ENCODE data around the gene KDM4C.

Gene KDM4C

DNA sequence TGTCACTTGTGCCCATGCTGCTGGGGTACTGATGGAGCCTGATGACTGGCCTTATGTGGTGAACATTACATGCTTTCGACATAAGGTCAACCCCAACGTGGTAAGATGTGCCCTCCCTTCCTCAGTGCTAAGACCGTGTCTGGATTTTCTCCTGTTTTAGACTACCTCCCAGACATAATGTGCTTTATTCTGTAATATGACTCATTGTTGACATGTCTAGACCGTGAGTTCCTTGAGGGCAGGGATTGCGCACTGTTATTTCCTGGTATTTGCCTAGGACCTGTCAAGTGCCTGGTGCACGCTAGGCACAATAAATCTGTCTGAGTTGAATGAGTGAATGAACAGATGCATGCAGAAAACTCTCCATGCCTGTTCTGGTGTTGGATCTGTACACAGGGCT, 346.0 kb downstream of the KDM4C start:
- no peak for DNase-seq (ENCODE audit: insufficient read length)
- TF ChIP-seq POLR2A (IDR thresholded peaks at IDR 0.05; ENCODE audit: low read depth, low read length) (no peak), POLR2AphosphoS5 (IDR thresholded peaks at IDR 0.05; ENCODE audit: low read depth, low read length) (no peak), TAF1 (IDR thresholded peaks at IDR 0.05; ENCODE audit: borderline replicate concordance, low read depth, low read length) (no peak)
- peak; percentile 57 for FAIRE-seq

DNA sequence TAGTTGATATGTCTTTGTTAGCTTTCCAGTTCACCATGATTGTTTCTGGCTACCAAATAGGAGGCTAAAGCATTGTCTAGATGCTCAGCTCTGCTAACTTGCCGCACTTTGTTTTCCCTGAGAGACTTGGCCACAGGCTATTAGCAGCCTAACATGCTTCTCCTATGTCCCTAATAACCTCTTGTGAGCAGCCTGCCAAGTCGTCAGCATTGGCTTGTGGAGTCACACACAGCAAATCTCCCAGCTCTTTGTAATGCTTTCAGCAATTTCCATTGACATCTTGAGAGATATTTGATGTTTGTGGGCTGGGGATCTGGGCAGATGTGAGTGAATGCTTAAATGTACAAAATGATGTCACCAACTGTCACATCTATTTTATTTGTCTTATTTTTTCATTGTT, 346.9 kb downstream of the KDM4C start:
- no peak for DNase-seq (ENCODE audit: insufficient read length)
- TF ChIP-seq POLR2A (IDR thresholded peaks at IDR 0.05; ENCODE audit: low read depth, low read length) = no peak
- TF ChIP-seq TAF1 (IDR thresholded peaks at IDR 0.05; ENCODE audit: borderline replicate concordance, low read depth, low read length) = no peak
- TF ChIP-seq POLR2AphosphoS5 (IDR thresholded peaks at IDR 0.05; ENCODE audit: low read depth, low read length) = no peak
- FAIRE-seq = no peak

DNA sequence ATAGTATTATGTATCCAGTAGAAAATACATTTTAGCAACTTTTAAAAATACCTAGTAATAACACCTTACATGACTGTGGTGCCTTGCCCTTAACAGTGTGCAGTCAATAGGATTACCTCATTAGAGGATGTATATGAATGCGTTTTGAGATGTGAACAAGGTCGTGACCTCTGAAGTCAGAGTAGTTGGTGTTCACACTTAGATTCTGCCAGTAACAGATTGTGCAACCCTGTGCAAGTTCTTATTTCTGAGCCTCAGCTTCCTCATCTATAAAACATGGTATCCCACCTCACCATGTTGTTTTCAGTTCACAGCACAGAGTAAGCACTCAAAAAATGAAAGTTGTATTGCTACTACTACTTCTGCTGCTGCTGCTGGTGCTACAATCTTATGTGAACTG, 347.3 kb downstream of the KDM4C start:
- DNase-seq (ENCODE audit: insufficient read length) = no peak

DNA sequence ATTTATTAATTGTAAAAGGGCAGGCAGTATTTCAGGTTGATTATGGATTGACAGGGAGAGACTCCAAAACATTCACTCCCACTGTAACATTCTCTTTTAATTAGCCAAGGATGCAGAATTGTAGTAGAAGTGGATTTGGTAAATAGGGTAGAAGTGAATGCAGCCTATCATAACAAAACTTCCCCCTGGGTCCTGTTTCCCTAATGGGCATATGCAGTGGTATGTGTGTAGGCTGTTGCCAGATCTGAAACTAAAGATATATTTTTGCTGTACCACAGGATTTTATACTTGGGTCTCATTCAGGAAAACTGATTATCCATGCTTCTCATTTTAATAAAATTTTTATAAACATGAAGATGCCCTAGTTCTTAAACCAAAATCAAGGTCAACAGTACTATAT, 351.2 kb downstream of the KDM4C start:
- DNase-seq (ENCODE audit: insufficient read length) (no peak), FAIRE-seq (no peak)
- TF ChIP-seq POLR2A (IDR thresholded peaks at IDR 0.05; ENCODE audit: low read depth, low read length) (no peak), TAF1 (IDR thresholded peaks at IDR 0.05; ENCODE audit: borderline replicate concordance, low read depth, low read length) (no peak), POLR2AphosphoS5 (IDR thresholded peaks at IDR 0.05; ENCODE audit: low read depth, low read length) (no peak)

More for the DNA sequence above, 347.3 kb downstream of the KDM4C start:
- FAIRE-seq = no peak
- TF ChIP-seq TAF1 (IDR thresholded peaks at IDR 0.05; ENCODE audit: borderline replicate concordance, low read depth, low read length) (no peak), POLR2A (IDR thresholded peaks at IDR 0.05; ENCODE audit: low read depth, low read length) (no peak), POLR2AphosphoS5 (IDR thresholded peaks at IDR 0.05; ENCODE audit: low read depth, low read length) (no peak)

DNA sequence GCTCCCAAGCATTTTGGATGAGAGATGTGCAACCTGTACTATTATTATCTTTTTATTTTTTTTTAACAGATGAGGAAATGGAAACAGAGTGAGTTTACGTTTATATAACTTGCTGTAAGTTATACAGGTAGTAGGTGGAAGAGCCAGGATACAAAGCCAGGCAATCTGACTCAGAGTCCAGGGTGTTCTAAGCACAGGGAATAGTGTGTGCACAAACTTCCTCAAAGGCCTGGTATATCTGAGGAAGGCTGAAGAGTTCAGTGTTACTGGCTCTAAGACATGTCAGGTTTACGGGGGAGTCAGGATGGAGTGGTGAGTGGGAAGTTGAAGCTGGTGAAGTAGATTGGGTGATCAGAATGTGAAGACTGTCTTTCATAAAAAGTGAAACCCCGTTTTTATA, 353.6 kb downstream of the KDM4C start:
- no peak for FAIRE-seq
- TF ChIP-seq POLR2A (IDR thresholded peaks at IDR 0.05; ENCODE audit: low read depth, low read length) (no peak), POLR2AphosphoS5 (IDR thresholded peaks at IDR 0.05; ENCODE audit: low read depth, low read length) (no peak), TAF1 (IDR thresholded peaks at IDR 0.05; ENCODE audit: borderline replicate concordance, low read depth, low read length) (no peak)

DNA sequence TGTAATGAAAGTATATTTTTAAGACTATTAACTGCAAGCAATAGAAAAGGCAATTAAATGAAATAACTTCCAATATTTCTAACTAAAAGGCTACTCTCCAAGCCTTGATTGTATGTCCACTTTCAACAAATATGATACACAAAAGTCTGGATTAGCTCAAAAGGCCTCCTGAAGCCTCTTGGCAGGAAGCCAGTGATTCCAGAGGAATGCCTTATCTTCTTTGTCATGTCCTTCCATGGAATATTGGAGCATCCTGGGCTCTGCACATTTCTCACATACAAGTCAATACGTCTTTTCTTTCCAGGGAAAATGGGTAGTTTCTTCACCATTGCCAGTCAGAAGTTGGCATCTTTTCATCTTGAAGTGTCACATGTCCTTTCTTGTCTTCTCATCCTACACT, 357.8 kb downstream of the KDM4C start:
- no peak for TF ChIP-seq TAF1 (IDR thresholded peaks at IDR 0.05; ENCODE audit: borderline replicate concordance, low read depth, low read length)
- no peak for TF ChIP-seq POLR2AphosphoS5 (IDR thresholded peaks at IDR 0.05; ENCODE audit: low read depth, low read length)
- no peak for TF ChIP-seq POLR2A (IDR thresholded peaks at IDR 0.05; ENCODE audit: low read depth, low read length)
- no peak for FAIRE-seq

More for the DNA sequence above, 353.6 kb downstream of the KDM4C start:
- no peak for DNase-seq (ENCODE audit: insufficient read length)

DNA sequence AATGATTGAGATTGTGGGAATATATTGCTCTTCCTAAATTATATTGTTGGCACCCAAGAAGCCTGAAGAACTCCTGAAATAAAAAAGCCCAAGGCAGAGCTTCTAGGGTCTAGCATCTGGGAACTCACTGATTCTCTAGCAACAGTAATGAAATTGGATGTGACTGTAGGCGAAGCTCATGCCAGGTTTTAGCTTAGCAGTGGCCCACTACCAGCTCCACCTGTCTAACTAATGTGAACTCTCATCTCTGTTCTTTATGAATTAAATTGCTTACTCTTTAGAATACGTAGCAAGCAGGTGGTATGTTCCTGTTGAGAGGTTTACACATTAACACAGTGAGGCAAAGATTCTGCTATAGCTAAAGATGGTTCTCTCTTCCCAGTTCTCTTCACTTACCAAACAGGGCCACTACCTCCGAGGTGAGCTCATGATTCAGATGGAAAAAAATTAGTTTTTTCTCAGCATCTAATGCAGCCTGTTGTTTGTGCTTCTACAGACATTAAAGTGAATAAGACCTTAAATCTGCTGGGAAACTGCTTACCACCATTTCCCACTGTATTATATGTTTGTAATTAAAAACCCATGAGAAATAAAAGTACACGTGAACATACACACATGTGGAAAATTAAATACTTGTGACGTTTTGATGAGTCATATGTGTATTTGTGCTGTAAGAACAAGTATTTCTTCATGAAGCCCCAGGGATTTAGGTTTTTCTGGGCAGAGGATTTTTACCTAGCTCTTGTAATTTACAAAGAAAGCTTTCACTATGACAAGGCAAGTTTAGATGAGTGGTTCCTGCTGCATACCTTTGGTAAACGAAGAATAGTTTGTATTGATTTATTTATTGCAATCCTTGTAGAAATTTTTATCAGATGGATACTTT, 360.1 kb downstream of the KDM4C start:
- TF ChIP-seq POLR2A (IDR thresholded peaks at IDR 0.05; ENCODE audit: low read depth, low read length) (no peak), POLR2AphosphoS5 (IDR thresholded peaks at IDR 0.05; ENCODE audit: low read depth, low read length) (no peak), TAF1 (IDR thresholded peaks at IDR 0.05; ENCODE audit: borderline replicate concordance, low read depth, low read length) (no peak)
- FAIRE-seq (peak; percentile 73), DNase-seq (ENCODE audit: insufficient read length) (no peak)

More for the DNA sequence above, 357.8 kb downstream of the KDM4C start:
- DNase-seq (ENCODE audit: insufficient read length) = no peak

DNA sequence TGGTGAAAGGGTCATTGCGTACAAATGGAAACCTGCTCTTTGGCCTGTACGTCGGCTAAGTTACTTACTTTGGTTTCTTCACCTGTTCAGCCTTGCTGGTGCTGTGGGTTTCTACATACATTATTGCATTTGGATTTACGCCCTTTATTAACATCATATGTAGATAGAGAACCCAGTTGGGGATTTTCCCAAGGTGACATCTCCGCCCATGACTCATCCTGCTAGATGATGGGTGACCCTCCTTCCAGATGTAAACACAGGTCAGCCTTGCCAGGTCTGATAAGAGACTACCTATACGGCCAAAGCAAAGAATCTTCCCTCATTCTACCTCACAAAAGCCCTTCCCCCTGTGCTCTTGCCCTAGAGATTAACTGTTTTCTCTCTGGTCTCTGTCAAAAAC, 360.9 kb downstream of the KDM4C start:
- DNase-seq (ENCODE audit: insufficient read length) = no peak

DNA sequence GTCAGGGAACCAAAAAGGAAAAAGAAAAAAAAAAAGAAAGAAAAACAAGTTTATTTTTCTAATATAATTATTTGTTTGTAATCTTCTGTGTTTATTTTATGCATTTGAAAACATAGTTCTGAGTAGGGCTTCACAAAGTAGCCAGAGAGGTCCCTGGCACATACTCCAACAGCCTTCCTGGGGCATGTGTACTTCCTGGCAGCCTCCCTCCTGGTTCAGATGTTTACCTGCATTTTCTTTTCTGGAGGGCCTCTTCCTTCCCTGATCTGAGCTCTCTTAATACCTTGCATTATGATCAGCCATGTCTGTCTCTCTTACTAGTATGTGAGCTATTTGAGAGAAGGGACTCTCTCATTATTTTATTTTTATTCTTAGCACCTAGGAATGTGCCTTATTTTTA, 361.8 kb downstream of the KDM4C start:
- no peak for FAIRE-seq
- no peak for DNase-seq (ENCODE audit: insufficient read length)
- TF ChIP-seq POLR2A (IDR thresholded peaks at IDR 0.05; ENCODE audit: low read depth, low read length) = no peak
- TF ChIP-seq TAF1 (IDR thresholded peaks at IDR 0.05; ENCODE audit: borderline replicate concordance, low read depth, low read length) = no peak
- TF ChIP-seq POLR2AphosphoS5 (IDR thresholded peaks at IDR 0.05; ENCODE audit: low read depth, low read length) = no peak

More for the DNA sequence above, 360.9 kb downstream of the KDM4C start:
- FAIRE-seq = peak; percentile 24
- TF ChIP-seq TAF1 (IDR thresholded peaks at IDR 0.05; ENCODE audit: borderline replicate concordance, low read depth, low read length) (no peak), POLR2A (IDR thresholded peaks at IDR 0.05; ENCODE audit: low read depth, low read length) (no peak), POLR2AphosphoS5 (IDR thresholded peaks at IDR 0.05; ENCODE audit: low read depth, low read length) (no peak)

DNA sequence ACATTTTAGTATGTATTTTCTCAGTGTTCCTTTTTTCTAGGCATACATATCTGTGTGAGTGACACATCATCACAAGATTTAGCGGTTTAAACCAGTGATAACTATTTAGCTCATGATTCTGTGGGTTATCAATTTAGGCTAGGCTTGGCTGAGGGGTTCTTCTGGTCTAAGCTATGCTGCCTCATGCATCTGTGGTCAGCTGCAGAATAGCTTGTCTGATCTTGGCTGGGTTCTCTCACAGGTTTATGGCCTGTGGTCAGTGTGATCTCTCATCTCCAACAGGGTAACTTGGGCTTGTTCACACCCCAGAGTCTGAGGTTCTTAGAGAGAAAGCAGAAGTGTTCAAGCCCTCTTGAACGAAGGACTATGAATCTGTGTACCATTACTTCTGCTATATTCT, 363.3 kb downstream of the KDM4C start:
- no peak for TF ChIP-seq TAF1 (IDR thresholded peaks at IDR 0.05; ENCODE audit: borderline replicate concordance, low read depth, low read length)
- DNase-seq (ENCODE audit: insufficient read length) (no peak), FAIRE-seq (peak; percentile 67)

DNA sequence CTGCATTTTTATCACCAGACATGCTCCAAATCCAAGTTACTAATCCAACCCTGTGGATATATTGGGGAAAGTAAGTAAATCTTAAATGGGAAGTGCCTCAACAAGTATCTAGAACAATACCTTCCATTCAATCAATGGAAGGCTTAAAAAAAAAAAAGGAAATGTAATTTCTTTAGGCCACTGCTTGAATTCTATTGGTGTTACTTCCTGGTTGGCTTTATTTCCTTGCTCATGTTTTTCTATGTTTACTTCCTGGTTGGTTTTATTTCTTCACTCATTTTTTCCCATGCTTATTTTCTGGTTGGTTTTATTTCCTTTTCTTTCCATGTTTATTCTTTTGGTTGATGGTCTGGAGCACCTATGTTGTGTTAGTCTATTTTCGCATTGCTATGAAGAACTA, 363.9 kb downstream of the KDM4C start:
- no peak for TF ChIP-seq TAF1 (IDR thresholded peaks at IDR 0.05; ENCODE audit: borderline replicate concordance, low read depth, low read length)
- DNase-seq (ENCODE audit: insufficient read length) (no peak), FAIRE-seq (no peak)

DNA sequence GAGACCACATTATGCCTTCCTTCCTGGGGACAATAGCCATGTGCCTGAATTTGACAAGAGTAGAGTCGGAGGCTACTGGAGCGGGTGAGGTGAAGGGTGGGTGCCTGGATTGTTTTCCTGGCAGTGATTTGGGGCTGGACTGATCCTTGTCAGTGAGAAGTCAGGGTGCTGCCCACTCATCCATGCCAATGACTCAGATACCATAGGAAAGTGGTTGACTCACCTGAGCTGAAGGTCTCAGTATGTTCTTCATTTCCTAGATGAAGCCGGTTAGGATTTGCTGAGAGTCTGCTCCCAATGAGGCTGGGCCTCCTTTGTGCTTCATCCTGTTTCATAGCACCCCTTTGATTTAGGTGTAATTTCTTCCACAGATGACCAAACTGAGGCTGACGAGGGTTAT, 366.0 kb downstream of the KDM4C start:
- TF ChIP-seq POLR2AphosphoS5 (IDR thresholded peaks at IDR 0.05; ENCODE audit: low read depth, low read length) (no peak), TAF1 (IDR thresholded peaks at IDR 0.05; ENCODE audit: borderline replicate concordance, low read depth, low read length) (no peak), POLR2A (IDR thresholded peaks at IDR 0.05; ENCODE audit: low read depth, low read length) (no peak)
- no peak for FAIRE-seq
- no peak for DNase-seq (ENCODE audit: insufficient read length)
